GM23338 (cell line): ENCODE data around the gene OR56A5. TPM values are rescaled to one million over a fixed set of nuclear protein-coding genes. Genes with fewer than 3 reads are reported as not detected.
"Not testable (repeated sequence)": the region's sequence is repeated elsewhere in the genome, so short reads cannot be mapped to it uniquely, and the experiment has no call there.

Experiments used
- ATAC-seq: fragments of 200-7000 bp; cut with Tn5 transposase; 3 replicates; pipeline ENCODE4 v1.9.1; 2020
- DNase-seq: peaks from one replicate; pipeline ENCODE4 v3.0.0-alpha.2; 2015; ENCODE audit warnings: low spot score
- H2AFZ ChIP-seq: fragments of 200-600 bp; sonication (generic); 2 replicates; pipeline ENCODE4 v1.8.0; 2016; ENCODE audit warnings: antibody characterized with exemption, mild to moderate bottlenecking, moderate library complexity
- H3F3A ChIP-seq: fragments of 200-600 bp; sonication (generic); replicated peaks from 2 replicates; pipeline ENCODE4 v1.8.0; 2017; ENCODE audit warnings: antibody characterized with exemption, mixed run types, low read depth
- H3K27ac ChIP-seq: fragments of 200-600 bp; sonication (generic); 2 replicates; pipeline ENCODE4 v1.6.1; 2016; ENCODE audit warnings: low read depth
- H3K27me3 ChIP-seq: fragments of 200-600 bp; sonication (generic); 2 replicates; pipeline ENCODE4 v1.8.0; 2016; ENCODE audit warnings: mild to moderate bottlenecking, mixed run types, moderate library complexity; ENCODE audit not compliant: insufficient read depth
- H3K36me3 ChIP-seq: fragments of 200-600 bp; sonication (generic); 2 replicates; pipeline ENCODE4 v1.8.0; 2016; ENCODE audit warnings: mild to moderate bottlenecking; ENCODE audit not compliant: insufficient read depth
- H3K4me1 ChIP-seq: fragments of 200-600 bp; sonication (generic); 2 replicates; pipeline ENCODE4 v1.8.0; 2016; ENCODE audit warnings: mild to moderate bottlenecking, moderate library complexity; ENCODE audit not compliant: insufficient read depth
- H3K4me2 ChIP-seq: fragments of 200-600 bp; sonication (generic); 2 replicates; pipeline ENCODE4 v1.7.1; 2017; ENCODE audit warnings: mixed run types
- H3K4me3 ChIP-seq: fragments of 200-600 bp; sonication (generic); 2 replicates; pipeline ENCODE4 v1.6.1; 2016; ENCODE audit warnings: mixed run types
- H3K79me2 ChIP-seq: fragments of 200-600 bp; sonication (generic); replicated peaks from 2 replicates; pipeline ENCODE4 v1.8.0; 2017; ENCODE audit warnings: mild to moderate bottlenecking; ENCODE audit not compliant: insufficient read depth
- H3K9me2 ChIP-seq: fragments of 200-600 bp; sonication (generic); 2 replicates; pipeline ENCODE4 v1.8.0; 2017; ENCODE audit not compliant: insufficient read depth
- H4K20me1 ChIP-seq: fragments of 200-600 bp; sonication (generic); replicated peaks from 2 replicates; pipeline ENCODE4 v1.8.0; 2017; ENCODE audit warnings: mild to moderate bottlenecking; ENCODE audit not compliant: insufficient read depth
- H3K27ac Mint-ChIP-seq: 2 replicates; pipeline ENCODE4 v1.8.0; 2020; ENCODE audit warnings: inconsistent platforms, mild to moderate bottlenecking, moderate library complexity, mixed read lengths
- H3K27me3 Mint-ChIP-seq: 3 replicates; pipeline ENCODE4 v1.8.0; 2022; ENCODE audit warnings: low read depth, mild to moderate bottlenecking, moderate library complexity, mixed read lengths, inconsistent platforms; ENCODE audit not compliant: insufficient read depth, poor library complexity
- H3K36me3 Mint-ChIP-seq: 3 replicates; pipeline ENCODE4 v1.8.0; 2021; ENCODE audit warnings: low read depth, mild to moderate bottlenecking, inconsistent platforms, moderate library complexity, mixed read lengths
- H3K4me1 Mint-ChIP-seq: 3 replicates; pipeline ENCODE4 v1.8.0; 2020; ENCODE audit warnings: mild to moderate bottlenecking, inconsistent platforms, mixed read lengths
- H3K4me3 Mint-ChIP-seq: 3 replicates; pipeline ENCODE4 v1.8.0; 2021; ENCODE audit warnings: moderate library complexity, mild to moderate bottlenecking, inconsistent platforms, mixed read lengths
- H3K9me3 Mint-ChIP-seq: 3 replicates; pipeline ENCODE4 v1.8.0; 2020; ENCODE audit warnings: moderate library complexity, mild to moderate bottlenecking, inconsistent platforms, mixed read lengths
- CREB1 ChIP-seq: fragments of 250-450 bp; sonication (Bioruptor Pico); IDR thresholded peaks from 2 replicates; pipeline ENCODE4 v1.5.0; 2020; ENCODE audit warnings: low read depth, mild to moderate bottlenecking, moderate library complexity
- ETS1 ChIP-seq: IDR thresholded peaks from 2 replicates; pipeline ENCODE4 v1.6.1; 2016; ENCODE audit warnings: antibody characterized with exemption
- JUNB ChIP-seq: IDR thresholded peaks from one replicate; pipeline ENCODE4 v1.6.1; 2016; ENCODE audit warnings: antibody characterized with exemption; ENCODE audit not compliant: unreplicated experiment
- STAT1 ChIP-seq: IDR thresholded peaks from one replicate; pipeline ENCODE4 v1.6.1; 2016; ENCODE audit warnings: antibody characterized with exemption; ENCODE audit not compliant: unreplicated experiment
- ZNF114 ChIP-seq: fragments of 250-450 bp; sonication (Bioruptor Pico); IDR thresholded peaks from 2 replicates; pipeline ENCODE4 v1.5.0; 2020; ENCODE audit warnings: mild to moderate bottlenecking, moderate library complexity
- polyA plus RNA-seq: library from polyadenylated mRNA; unstranded; fragments of >200 nt; fragmentation: Nextera tagmentation; extraction: Ambion mirVana; gene quantifications from 2 replicates; pipeline ENCODE4 v1.2.1, GENCODE V29; 2016
- total RNA-seq: library from RNA; depleted of rRNA; stranded (reverse); fragments of >200 nt; shearing (Covaris generic); gene quantifications from 2 replicates; pipeline ENCODE4 v1.2.3, GENCODE V29; 2014
- TF ChIP-seq, protein P1 (sequence below), 2 experiments: fragments of 200-600 bp in 1 of 2; sonication (generic) in 1 of 2; conservative IDR thresholded peaks; 2 replicates each; pipeline versions ENCODE4 v1.5.1 to v1.6.1; 2016 to 2017; ENCODE audit warnings: antibody characterized with exemption in 2 of 2, low read depth in 2 of 2, mild to moderate bottlenecking in 2 of 2, moderate library complexity in 1 of 2
- TF ChIP-seq, protein P2 (sequence below): IDR thresholded peaks from one replicate; pipeline ENCODE4 v1.6.1; 2018; ENCODE audit warnings: antibody characterized with exemption; ENCODE audit not compliant: unreplicated experiment

OR56A5 gene
- total and polyA plus RNA-seq, 2 experiments from 2014 or later, result not detected

DNA sequence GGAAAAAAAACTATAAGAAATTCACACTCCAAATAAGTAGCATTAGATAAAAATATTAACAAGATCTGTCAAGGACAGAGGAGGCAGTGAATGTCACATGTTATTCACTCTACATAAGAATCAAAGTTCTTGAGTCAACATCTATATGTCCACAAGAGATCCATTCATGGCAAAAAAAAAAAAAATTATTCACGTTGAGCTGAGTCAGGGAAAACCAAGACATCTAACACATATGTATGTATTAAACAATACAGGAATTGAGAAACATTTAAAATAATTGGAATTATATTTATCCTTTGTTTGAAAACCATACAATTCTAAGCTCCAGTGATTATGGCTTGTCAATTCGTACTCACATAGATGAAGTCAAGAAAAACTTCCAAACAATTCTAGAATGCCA is 1.3 kb downstream of the OR56A5 start:
- Histone ChIP-seq H3K4me2 (no peak overlapping the region), H3K9me2 (0 out of 2 replicates have a peak, but pooled peaks cover 7% of the 10 kb centered on the region), H3K27ac (no peak overlapping the region), H4K20me1 (no peaks in the 10 kb centered on the region), H3F3A (no peaks in the 10 kb centered on the region), H3K4me3 (no peak overlapping the region), H3K36me3 (peaks cover 7% of the 10 kb centered on the region; the same call in 1 of the 2 replicates), H3K27me3 (no peaks in the 10 kb centered on the region), H3K79me2 (no peaks in the 10 kb centered on the region), H2AFZ (no peak overlapping the region), H3K4me1 (no peaks in the 10 kb centered on the region)
- peaks cover 1% of the 10 kb centered on the region for H3K27me3 Mint-ChIP-seq
- TF ChIP-seq CREB1 (CRISPR knock-in tag) (no peak), ZNF114 (no peak), ETS1 (no peak), JUNB (no peak), STAT1 (no peak)
- TF ChIP-seq, protein P1, sequence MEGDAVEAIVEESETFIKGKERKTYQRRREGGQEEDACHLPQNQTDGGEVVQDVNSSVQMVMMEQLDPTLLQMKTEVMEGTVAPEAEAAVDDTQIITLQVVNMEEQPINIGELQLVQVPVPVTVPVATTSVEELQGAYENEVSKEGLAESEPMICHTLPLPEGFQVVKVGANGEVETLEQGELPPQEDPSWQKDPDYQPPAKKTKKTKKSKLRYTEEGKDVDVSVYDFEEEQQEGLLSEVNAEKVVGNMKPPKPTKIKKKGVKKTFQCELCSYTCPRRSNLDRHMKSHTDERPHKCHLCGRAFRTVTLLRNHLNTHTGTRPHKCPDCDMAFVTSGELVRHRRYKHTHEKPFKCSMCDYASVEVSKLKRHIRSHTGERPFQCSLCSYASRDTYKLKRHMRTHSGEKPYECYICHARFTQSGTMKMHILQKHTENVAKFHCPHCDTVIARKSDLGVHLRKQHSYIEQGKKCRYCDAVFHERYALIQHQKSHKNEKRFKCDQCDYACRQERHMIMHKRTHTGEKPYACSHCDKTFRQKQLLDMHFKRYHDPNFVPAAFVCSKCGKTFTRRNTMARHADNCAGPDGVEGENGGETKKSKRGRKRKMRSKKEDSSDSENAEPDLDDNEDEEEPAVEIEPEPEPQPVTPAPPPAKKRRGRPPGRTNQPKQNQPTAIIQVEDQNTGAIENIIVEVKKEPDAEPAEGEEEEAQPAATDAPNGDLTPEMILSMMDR (conservative IDR thresholded peaks at IDR 0.05; ENCODE audit: low read depth in 2 of 2), result no peak
- TF ChIP-seq, protein P2, sequence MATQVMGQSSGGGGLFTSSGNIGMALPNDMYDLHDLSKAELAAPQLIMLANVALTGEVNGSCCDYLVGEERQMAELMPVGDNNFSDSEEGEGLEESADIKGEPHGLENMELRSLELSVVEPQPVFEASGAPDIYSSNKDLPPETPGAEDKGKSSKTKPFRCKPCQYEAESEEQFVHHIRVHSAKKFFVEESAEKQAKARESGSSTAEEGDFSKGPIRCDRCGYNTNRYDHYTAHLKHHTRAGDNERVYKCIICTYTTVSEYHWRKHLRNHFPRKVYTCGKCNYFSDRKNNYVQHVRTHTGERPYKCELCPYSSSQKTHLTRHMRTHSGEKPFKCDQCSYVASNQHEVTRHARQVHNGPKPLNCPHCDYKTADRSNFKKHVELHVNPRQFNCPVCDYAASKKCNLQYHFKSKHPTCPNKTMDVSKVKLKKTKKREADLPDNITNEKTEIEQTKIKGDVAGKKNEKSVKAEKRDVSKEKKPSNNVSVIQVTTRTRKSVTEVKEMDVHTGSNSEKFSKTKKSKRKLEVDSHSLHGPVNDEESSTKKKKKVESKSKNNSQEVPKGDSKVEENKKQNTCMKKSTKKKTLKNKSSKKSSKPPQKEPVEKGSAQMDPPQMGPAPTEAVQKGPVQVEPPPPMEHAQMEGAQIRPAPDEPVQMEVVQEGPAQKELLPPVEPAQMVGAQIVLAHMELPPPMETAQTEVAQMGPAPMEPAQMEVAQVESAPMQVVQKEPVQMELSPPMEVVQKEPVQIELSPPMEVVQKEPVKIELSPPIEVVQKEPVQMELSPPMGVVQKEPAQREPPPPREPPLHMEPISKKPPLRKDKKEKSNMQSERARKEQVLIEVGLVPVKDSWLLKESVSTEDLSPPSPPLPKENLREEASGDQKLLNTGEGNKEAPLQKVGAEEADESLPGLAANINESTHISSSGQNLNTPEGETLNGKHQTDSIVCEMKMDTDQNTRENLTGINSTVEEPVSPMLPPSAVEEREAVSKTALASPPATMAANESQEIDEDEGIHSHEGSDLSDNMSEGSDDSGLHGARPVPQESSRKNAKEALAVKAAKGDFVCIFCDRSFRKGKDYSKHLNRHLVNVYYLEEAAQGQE, result no peak
- H3K36me3 Mint-ChIP-seq, result peaks cover 11% of the 10 kb centered on the region; the same call in 2 of the 3 replicates
- ATAC-seq (no peak), DNase-seq (no peak)
- H3K4me3 Mint-ChIP-seq, result no peak overlapping the region
- no peak overlapping the region for H3K27ac Mint-ChIP-seq
- peaks cover 25% of the 10 kb centered on the region for H3K9me3 Mint-ChIP-seq
- H3K4me1 Mint-ChIP-seq, result no peaks in the 10 kb centered on the region

GRCh38 chr11:5960704-5961320 is 7.5 kb downstream of the OR56A5 start:
- H3F3A ChIP-seq, H3K79me2 ChIP-seq, H3K4me1 ChIP-seq, H3K27ac Mint-ChIP-seq, H2AFZ ChIP-seq, DNase-seq, ATAC-seq, H3K4me3 ChIP-seq, H3K27ac ChIP-seq, H3K27me3 ChIP-seq, H3K27me3 Mint-ChIP-seq, H4K20me1 ChIP-seq, H3K4me1 Mint-ChIP-seq, H3K4me3 Mint-ChIP-seq, H3K9me2 ChIP-seq, H3K4me2 ChIP-seq, H3K36me3 ChIP-seq: not testable (repeated sequence)
- Mint-ChIP-seq H3K36me3 (peaks cover 17% of the 10 kb centered on the region; the same call in 2 of the 3 replicates), H3K9me3 (peaks cover 45% of the 10 kb centered on the region)
